ENCODE data around the gene MED27.
"Not testable (repeated sequence)": the region's sequence is repeated elsewhere in the genome, so short reads cannot be mapped to it uniquely, and the experiment has no call there.

The MED27 gene

GRCh38 chr9:132020820-132021510 lies 58.7 kb downstream of the MED27 start:
- no peaks in the 10 kb centered on the region for H3K36me3 Mint-ChIP-seq
- DNase-seq (ENCODE audit: low spot score in 2 of 2) (no peak), ATAC-seq (no peak)
- no peak overlapping the region for H3K27ac Mint-ChIP-seq
- H3K9me3 Mint-ChIP-seq: no peaks in the 10 kb centered on the region
- no peak overlapping the region for H3K4me3 Mint-ChIP-seq
- peaks cover 19% of the 10 kb centered on the region for H3K4me1 Mint-ChIP-seq

- ATAC-seq: no peak
- Mint-ChIP-seq H3K36me3 (no peaks in the 10 kb centered on the region), H3K4me1 (peaks cover 14% of the 10 kb centered on the region), H3K9me3 (no peaks in the 10 kb centered on the region), H3K27ac (no peak overlapping the region), H3K4me3 (no peak overlapping the region)
- DNase-seq (ENCODE audit: low spot score in 2 of 2): no peak
Measured at GRCh38 chr9:132020272-132020671, 59.4 kb downstream of the MED27 start.

GRCh38 chr9:132019702-132020101 lies 60.0 kb downstream of the MED27 start:
- H3K27ac Mint-ChIP-seq: no peak overlapping the region
- H3K4me1 Mint-ChIP-seq: peaks cover 14% of the 10 kb centered on the region

GRCh38 chr9:132018957-132019405 lies 60.7 kb downstream of the MED27 start:
- Mint-ChIP-seq H3K4me1 (peaks cover 14% of the 10 kb centered on the region), H3K9me3 (no peaks in the 10 kb centered on the region), H3K27ac (no peak overlapping the region), H3K36me3 (no peaks in the 10 kb centered on the region), H3K4me3 (no peak overlapping the region)
- no peak for ATAC-seq
- no peak for DNase-seq (ENCODE audit: low spot score in 2 of 2)

More at GRCh38 chr9:132019702-132020101, 60.0 kb downstream of the MED27 start:
- Mint-ChIP-seq H3K36me3 (no peaks in the 10 kb centered on the region), H3K9me3 (no peaks in the 10 kb centered on the region), H3K4me3 (no peak overlapping the region)
- no peak for DNase-seq (ENCODE audit: low spot score in 2 of 2)
- no peak for ATAC-seq

GRCh38 chr9:132016456-132016855 lies 63.2 kb downstream of the MED27 start:
- Mint-ChIP-seq H3K27ac (no peak overlapping the region), H3K36me3 (peaks cover 15% of the 10 kb centered on the region), H3K9me3 (no peaks in the 10 kb centered on the region), H3K4me1 (peaks cover 24% of the 10 kb centered on the region), H3K4me3 (no peak overlapping the region)
- DNase-seq (ENCODE audit: low spot score in 2 of 2): no peak
- ATAC-seq: no peak

GRCh38 chr9:132015866-132016265 lies 63.8 kb downstream of the MED27 start:
- H3K4me1 Mint-ChIP-seq: peaks cover 18% of the 10 kb centered on the region
- ATAC-seq (no peak), DNase-seq (ENCODE audit: low spot score in 2 of 2) (no peak)
- no peak overlapping the region for H3K27ac Mint-ChIP-seq
- H3K9me3 Mint-ChIP-seq: no peaks in the 10 kb centered on the region
- peaks cover 15% of the 10 kb centered on the region for H3K36me3 Mint-ChIP-seq
- no peak overlapping the region for H3K4me3 Mint-ChIP-seq

- DNase-seq (ENCODE audit: low spot score in 2 of 2) (no peak), ATAC-seq (no peak)
- H3K27ac Mint-ChIP-seq: no peak overlapping the region
- peaks cover 11% of the 10 kb centered on the region for H3K4me1 Mint-ChIP-seq
- H3K4me3 Mint-ChIP-seq: no peak overlapping the region
- no peaks in the 10 kb centered on the region for H3K9me3 Mint-ChIP-seq
- peaks cover 15% of the 10 kb centered on the region for H3K36me3 Mint-ChIP-seq
Measured at GRCh38 chr9:132014218-132014805, 65.4 kb downstream of the MED27 start.

GRCh38 chr9:132012704-132013357 lies 66.8 kb downstream of the MED27 start:
- DNase-seq (ENCODE audit: low spot score in 2 of 2) (no peak), ATAC-seq (no peak)
- Mint-ChIP-seq H3K4me1 (peaks cover 26% of the 10 kb centered on the region), H3K9me3 (no peaks in the 10 kb centered on the region), H3K36me3 (peaks cover 15% of the 10 kb centered on the region), H3K27ac (no peak overlapping the region), H3K4me3 (no peak overlapping the region)

- H3K36me3 Mint-ChIP-seq: peaks cover 15% of the 10 kb centered on the region
- peaks cover 35% of the 10 kb centered on the region for H3K4me1 Mint-ChIP-seq
- no peak overlapping the region for H3K27ac Mint-ChIP-seq
- no peaks in the 10 kb centered on the region for H3K9me3 Mint-ChIP-seq
- no peak for ATAC-seq
- no peak overlapping the region for H3K4me3 Mint-ChIP-seq
- DNase-seq (ENCODE audit: low spot score in 2 of 2): no peak
Measured at GRCh38 chr9:132011896-132012295, 67.8 kb downstream of the MED27 start.

- Mint-ChIP-seq H3K4me1 (peaks cover 41% of the 10 kb centered on the region), H3K27ac (no peak overlapping the region), H3K36me3 (peaks cover 15% of the 10 kb centered on the region), H3K9me3 (no peaks in the 10 kb centered on the region), H3K4me3 (no peak overlapping the region)
- ATAC-seq (no peak), DNase-seq (ENCODE audit: low spot score in 2 of 2) (no peak)
Measured at GRCh38 chr9:132011309-132011708, 68.4 kb downstream of the MED27 start.

GRCh38 chr9:132010201-132010600 lies 69.5 kb downstream of the MED27 start:
- H3K4me3 Mint-ChIP-seq; H3K27ac Mint-ChIP-seq; ATAC-seq; DNase-seq (ENCODE audit: low spot score in 2 of 2); H3K9me3 Mint-ChIP-seq: not testable (repeated sequence)
- H3K36me3 Mint-ChIP-seq: peaks cover 15% of the 10 kb centered on the region
- H3K4me1 Mint-ChIP-seq: peaks cover 45% of the 10 kb centered on the region

GRCh38 chr9:132008855-132009812 lies 70.5 kb downstream of the MED27 start:
- H3K27ac Mint-ChIP-seq: no peak overlapping the region

GRCh38 chr9:132008184-132008803 lies 71.4 kb downstream of the MED27 start:
- Mint-ChIP-seq H3K4me1 (peaks cover 62% of the 10 kb centered on the region), H3K27ac (no peak overlapping the region), H3K9me3 (no peaks in the 10 kb centered on the region), H3K4me3 (no peak overlapping the region), H3K36me3 (peaks cover 9% of the 10 kb centered on the region)
- DNase-seq (ENCODE audit: low spot score in 2 of 2) (no peak), ATAC-seq (no peak)

More at GRCh38 chr9:132008855-132009812, 70.5 kb downstream of the MED27 start:
- peaks cover 15% of the 10 kb centered on the region for H3K36me3 Mint-ChIP-seq
- no peak for ATAC-seq
- H3K4me3 Mint-ChIP-seq: no peak overlapping the region
- no peaks in the 10 kb centered on the region for H3K9me3 Mint-ChIP-seq
- peaks cover 55% of the 10 kb centered on the region for H3K4me1 Mint-ChIP-seq
- DNase-seq (ENCODE audit: low spot score in 2 of 2): no peak

- no peak for DNase-seq (ENCODE audit: low spot score in 2 of 2)
- Mint-ChIP-seq H3K4me1 (peaks cover 62% of the 10 kb centered on the region), H3K27ac (no peak overlapping the region), H3K4me3 (peak overlapping the region; percentile 10), H3K9me3 (no peaks in the 10 kb centered on the region), H3K36me3 (peaks cover 1% of the 10 kb centered on the region)
- peak; percentile 44 for ATAC-seq
Measured at GRCh38 chr9:132007371-132008025, 72.2 kb downstream of the MED27 start.

Measured in stimulated activated effector memory CD8-positive, alpha-beta T cell treated with anti-CD3 and anti-CD28 coated beads, Interleukin-12 subunit alpha, Interleukin-12 subunit beta, amount 100 ng/mL, for 72 hours (primary cell).